Neuron (in vitro differentiated cells): ENCODE data around the gene DCTN5.

Source experiments
- H2AFZ ChIP-seq: one replicate; pipeline ENCODE4 v1.6.1; 2013; ENCODE audit warnings: low read depth, mild to moderate bottlenecking, inconsistent platforms, low read length, moderate library complexity
- H3K27me3 ChIP-seq: one replicate; pipeline ENCODE4 v1.6.1; 2013; ENCODE audit warnings: low read length; ENCODE audit not compliant: insufficient read depth
- H3K36me3 ChIP-seq: one replicate; pipeline ENCODE4 v1.6.1; 2013; ENCODE audit warnings: low read length; ENCODE audit not compliant: insufficient read depth
- H3K4me1 ChIP-seq: one replicate; pipeline ENCODE4 v1.6.1; 2013; ENCODE audit warnings: low read length; ENCODE audit not compliant: insufficient read depth
- H3K4me3 ChIP-seq: 2 replicates; pipeline ENCODE4 v1.5.1; 2013; ENCODE audit warnings: mild to moderate bottlenecking, low read length, moderate library complexity
- H3K9me3 ChIP-seq: one replicate; pipeline ENCODE4 v1.6.1; 2013; ENCODE audit warnings: low read length

Gene DCTN5

GRCh38 chr16:23670137-23670776 is 29.0 kb downstream of the DCTN5 start:
- Histone ChIP-seq H3K9me3 (no peaks in the 10 kb centered on the region), H3K36me3 (peaks cover 85% of the 10 kb centered on the region), H2AFZ (no peak overlapping the region), H3K4me1 (no peaks in the 10 kb centered on the region), H3K4me3 (no peak overlapping the region), H3K27me3 (no peaks in the 10 kb centered on the region)

- Histone ChIP-seq H3K4me1 (peaks cover 7% of the 10 kb centered on the region), H3K36me3 (peaks cover 47% of the 10 kb centered on the region), H2AFZ (no peak overlapping the region), H3K27me3 (no peaks in the 10 kb centered on the region), H3K4me3 (no peak overlapping the region), H3K9me3 (no peaks in the 10 kb centered on the region)
Observed at GRCh38 chr16:23673971-23674614, 32.8 kb downstream of the DCTN5 start.

- Histone ChIP-seq H3K4me1 (peaks cover 33% of the 10 kb centered on the region), H3K9me3 (no peaks in the 10 kb centered on the region), H3K36me3 (peaks cover 42% of the 10 kb centered on the region), H3K27me3 (no peaks in the 10 kb centered on the region), H2AFZ (no peak overlapping the region), H3K4me3 (no peak overlapping the region)
Observed at GRCh38 chr16:23676924-23677480, 35.7 kb downstream of the DCTN5 start.

- Histone ChIP-seq H2AFZ (no peak within 1 kb of the TSS), H3K27me3 (no peaks in the 10 kb centered on the region), H3K9me3 (no peaks in the 10 kb centered on the region), H3K4me3 (peak within 1 kb of the TSS; percentile 64), H3K4me1 (peaks cover 33% of the 10 kb centered on the region), H3K36me3 (peaks cover 45% of the 10 kb centered on the region)
Observed at GRCh38 chr16:23678430-23679273, 37.4 kb downstream of the DCTN5 start, which contains the start of gene PLK1. Gene PLK1 (plus strand): TSS chr16:23678889. CDS start chr16:23678933, 44 bp downstream.

GRCh38 chr16:23679274-23679985 is 38.2 kb downstream of the DCTN5 start:
- H3K9me3 ChIP-seq, result no peaks in the 10 kb centered on the region
- no peak overlapping the region for H2AFZ ChIP-seq
- peaks cover 33% of the 10 kb centered on the region for H3K4me1 ChIP-seq
- no peaks in the 10 kb centered on the region for H3K27me3 ChIP-seq
- peak overlapping the region; percentile 64 for H3K4me3 ChIP-seq
- peaks cover 45% of the 10 kb centered on the region for H3K36me3 ChIP-seq

GRCh38 chr16:23679986-23680336 is 38.7 kb downstream of the DCTN5 start:
- Histone ChIP-seq H3K27me3 (no peaks in the 10 kb centered on the region), H3K36me3 (peaks cover 44% of the 10 kb centered on the region), H3K4me3 (peak overlapping the region; percentile 64), H3K9me3 (no peaks in the 10 kb centered on the region), H2AFZ (no peak overlapping the region), H3K4me1 (peaks cover 33% of the 10 kb centered on the region)

- Histone ChIP-seq H3K4me3 (no peak overlapping the region), H2AFZ (no peak overlapping the region), H3K4me1 (peaks cover 33% of the 10 kb centered on the region), H3K9me3 (no peaks in the 10 kb centered on the region), H3K36me3 (peaks cover 58% of the 10 kb centered on the region), H3K27me3 (no peaks in the 10 kb centered on the region)
Observed at GRCh38 chr16:23682181-23682580, 40.9 kb downstream of the DCTN5 start.

- no peaks in the 10 kb centered on the region for H3K9me3 ChIP-seq
- H3K4me3 ChIP-seq, result no peak overlapping the region
- no peaks in the 10 kb centered on the region for H3K27me3 ChIP-seq
- peaks cover 71% of the 10 kb centered on the region for H3K36me3 ChIP-seq
- peaks cover 30% of the 10 kb centered on the region for H3K4me1 ChIP-seq
- no peak overlapping the region for H2AFZ ChIP-seq
Observed at GRCh38 chr16:23683487-23683886, 42.2 kb downstream of the DCTN5 start.

- Histone ChIP-seq H3K9me3 (no peaks in the 10 kb centered on the region), H3K4me1 (no peaks in the 10 kb centered on the region), H3K4me3 (no peak overlapping the region), H3K36me3 (peaks cover 76% of the 10 kb centered on the region), H2AFZ (no peak overlapping the region), H3K27me3 (no peaks in the 10 kb centered on the region)
Observed at GRCh38 chr16:23687034-23687808, 46.0 kb downstream of the DCTN5 start.

- H2AFZ ChIP-seq, result no peak overlapping the region
- no peaks in the 10 kb centered on the region for H3K27me3 ChIP-seq
- no peaks in the 10 kb centered on the region for H3K4me1 ChIP-seq
- peaks cover 58% of the 10 kb centered on the region for H3K36me3 ChIP-seq
- H3K4me3 ChIP-seq, result no peak overlapping the region
- no peaks in the 10 kb centered on the region for H3K9me3 ChIP-seq
Observed at GRCh38 chr16:23689442-23690187, 48.3 kb downstream of the DCTN5 start.

GRCh38 chr16:23690771-23691482 is 49.7 kb downstream of the DCTN5 start:
- Histone ChIP-seq H3K36me3 (peaks cover 52% of the 10 kb centered on the region), H3K4me1 (no peaks in the 10 kb centered on the region), H3K9me3 (no peaks in the 10 kb centered on the region), H2AFZ (no peak overlapping the region), H3K4me3 (no peak overlapping the region), H3K27me3 (no peaks in the 10 kb centered on the region)
